ENCODE measurements around the gene GSC2.

GSC2 gene

DNA sequence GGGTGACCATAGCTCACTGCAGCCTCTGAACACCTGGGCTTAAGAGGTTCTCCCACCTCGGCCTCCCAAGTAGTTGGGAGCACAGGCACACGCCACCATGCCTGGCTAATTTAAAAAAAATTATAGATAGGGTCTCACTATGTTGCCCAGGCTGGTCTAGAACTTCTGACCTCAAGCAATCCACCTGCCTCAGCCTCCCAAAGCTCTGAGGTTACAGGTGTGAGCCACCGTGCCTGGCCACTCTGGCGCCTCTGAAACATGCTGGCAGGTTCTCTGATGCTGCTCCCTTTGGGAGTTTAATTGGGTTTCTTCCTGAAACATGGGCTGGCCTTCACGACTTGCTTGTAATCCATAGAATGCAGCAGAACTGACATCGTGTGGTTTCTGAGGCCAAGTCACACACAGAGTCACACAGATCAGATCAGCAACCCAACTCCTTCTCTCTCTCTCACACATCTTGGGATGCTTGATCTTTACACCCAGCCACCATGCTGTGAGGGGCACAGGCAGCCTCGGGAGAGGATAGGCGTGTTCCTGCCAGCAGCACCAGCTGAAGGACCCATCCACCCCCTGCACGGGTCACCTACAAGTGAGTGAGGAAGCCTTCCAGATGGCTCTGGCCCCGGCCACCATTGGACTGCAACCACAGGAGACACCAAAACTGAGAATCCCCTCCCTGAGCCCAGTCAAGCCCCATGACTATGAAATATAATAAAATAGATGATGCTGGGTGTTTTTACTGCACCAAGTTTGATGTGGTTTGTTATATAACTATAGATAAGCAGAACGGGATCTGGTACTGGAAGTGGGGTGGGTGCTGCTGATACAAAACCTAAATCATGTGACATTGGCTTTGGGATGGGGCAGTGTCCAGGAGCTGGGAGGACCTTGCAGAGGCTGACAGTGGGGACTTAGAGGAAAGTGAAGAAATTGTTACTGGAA is 3.1 kb upstream of the GSC2 start:
- DNase-seq: no peak

- DNase-seq: no peak
Observed at GRCh38 chr22:19151329-19152191, 1.5 kb upstream of the GSC2 start.

- no peak for DNase-seq
Observed at GRCh38 chr22:19150482-19151328, 613 bp upstream of the GSC2 start.

DNA sequence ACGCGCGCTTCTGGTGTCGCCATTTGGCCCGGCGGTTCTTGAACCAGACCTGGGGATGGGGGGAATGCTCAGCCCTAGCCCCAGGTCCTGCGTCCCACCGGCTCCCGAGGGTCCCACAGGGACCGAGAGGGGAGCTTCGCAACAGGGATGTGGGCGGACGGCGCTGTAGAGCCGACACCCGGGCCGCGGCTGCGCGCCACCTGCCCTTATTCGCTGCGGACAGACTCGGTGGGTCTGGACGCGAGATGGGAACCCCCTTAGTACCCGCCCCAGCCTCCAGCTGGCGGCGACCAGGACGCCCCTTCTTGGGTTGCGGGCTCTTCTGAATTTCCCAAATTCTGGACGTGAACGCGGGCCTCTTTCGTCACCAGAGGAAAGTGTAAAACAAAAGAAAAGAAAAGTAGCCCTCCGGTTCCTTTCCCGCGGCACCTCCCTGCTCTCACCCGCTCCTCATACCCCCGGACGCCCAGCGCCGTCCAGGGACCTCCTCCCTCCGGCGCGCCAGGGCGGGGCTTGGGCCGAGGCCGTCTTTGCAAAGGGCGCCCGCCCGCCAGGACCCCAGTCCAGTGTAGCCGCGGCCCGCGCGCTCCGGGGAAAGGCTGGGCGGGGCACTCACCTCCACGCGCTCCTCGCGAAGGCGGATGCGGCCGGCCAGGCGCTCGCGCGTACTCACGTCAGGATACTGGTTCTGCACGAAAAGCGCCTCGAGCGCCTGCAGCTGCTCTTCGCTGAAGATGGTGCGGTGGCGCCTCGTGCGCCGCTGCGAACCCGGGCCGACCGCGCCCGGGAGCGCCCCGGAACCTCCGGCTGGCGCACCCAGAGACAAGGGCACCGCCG is 827 bp downstream of the GSC2 start:
- peak; percentile 50 for DNase-seq

GRCh38 chr22:19148417-19149046 is 1.6 kb downstream of the GSC2 start:
- DNase-seq: no peak

- no peak for DNase-seq
Observed at GRCh38 chr22:19147195-19147780, 2.8 kb downstream of the GSC2 start.

DNA sequence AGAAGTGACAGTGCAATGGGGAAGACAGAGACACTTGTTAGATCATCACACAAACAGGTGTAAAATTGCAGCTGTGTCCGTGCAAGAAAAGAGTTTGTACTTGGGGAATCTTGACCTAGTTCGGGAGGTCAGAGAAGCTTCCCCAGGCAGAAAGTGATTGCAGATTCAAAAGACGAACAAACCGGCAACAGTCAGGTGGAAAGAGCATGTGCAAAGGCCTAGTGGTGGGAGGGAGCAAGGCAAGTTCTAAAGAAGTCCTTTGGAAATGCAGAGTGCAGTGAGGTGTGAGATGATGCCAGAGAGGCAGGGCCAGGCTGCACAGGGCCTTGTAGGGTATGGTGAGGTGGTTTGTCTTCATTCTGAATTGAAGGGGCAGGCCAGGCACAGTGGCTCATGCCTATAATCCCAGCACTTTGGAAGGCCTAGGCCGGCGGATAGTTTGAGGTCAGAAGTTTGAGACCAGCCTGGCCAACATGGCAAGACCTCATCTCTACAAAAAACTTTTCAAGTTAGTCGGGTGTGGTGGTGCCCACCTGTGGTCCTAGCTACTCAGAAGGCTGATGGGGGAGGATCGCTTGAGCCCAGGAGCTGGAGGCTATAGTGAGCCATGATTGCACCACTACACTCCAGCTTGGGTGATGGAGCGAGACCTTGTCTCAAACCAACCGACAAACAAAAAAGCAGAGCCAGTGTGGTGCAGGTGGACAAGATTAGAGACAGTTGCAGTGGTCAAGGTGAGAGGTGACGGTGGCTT is 3.7 kb downstream of the GSC2 start:
- no peak for DNase-seq

DNA sequence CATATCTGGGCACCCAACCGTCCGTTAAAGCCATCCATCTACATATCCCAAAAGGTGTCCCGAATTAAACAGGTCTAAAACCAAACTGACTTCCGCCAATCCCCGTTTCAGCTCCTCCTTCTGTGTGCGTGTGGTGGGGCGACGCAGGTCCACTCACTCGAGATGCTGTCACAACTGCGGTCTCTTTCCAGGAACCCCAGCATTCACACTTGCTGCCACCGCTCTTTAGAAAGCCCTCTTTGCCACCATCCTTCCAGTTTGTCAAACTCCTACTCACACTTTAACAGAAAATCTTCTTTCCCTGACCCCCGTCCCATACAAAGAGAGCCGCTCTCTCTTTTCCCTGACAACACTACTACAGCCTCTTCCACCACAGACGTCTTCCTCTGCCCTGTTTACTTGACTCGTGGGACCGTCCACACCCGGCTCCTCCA is 6.1 kb downstream of the GSC2 start:
- DNase-seq: no peak

- DNase-seq: no peak
Observed at GRCh38 chr22:19143212-19143611, 6.9 kb downstream of the GSC2 start.

- DNase-seq: no peak
Observed at GRCh38 chr22:19142394-19142793, 7.7 kb downstream of the GSC2 start.

- DNase-seq: no peak
Observed at GRCh38 chr22:19139974-19140373, 10.1 kb downstream of the GSC2 start.

DNA sequence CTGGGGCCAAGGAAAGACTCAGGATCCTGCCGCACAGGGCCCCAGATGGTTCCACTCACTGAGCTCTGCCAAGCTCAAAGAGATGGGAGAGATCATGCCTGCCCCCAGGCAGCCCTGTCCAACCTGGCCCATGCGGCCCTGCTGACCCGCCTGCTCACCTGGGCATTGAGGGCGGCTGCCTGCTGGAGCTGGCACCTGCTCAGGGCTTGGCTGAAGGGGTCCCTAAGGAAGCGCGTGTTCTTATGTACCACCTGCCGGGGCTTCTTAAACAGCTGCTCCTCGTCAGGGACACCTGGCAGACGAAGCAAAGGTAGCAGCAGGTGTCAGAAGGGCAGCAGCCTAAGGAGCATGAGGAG is 11.1 kb downstream of the GSC2 start:
- no peak for DNase-seq

DNA sequence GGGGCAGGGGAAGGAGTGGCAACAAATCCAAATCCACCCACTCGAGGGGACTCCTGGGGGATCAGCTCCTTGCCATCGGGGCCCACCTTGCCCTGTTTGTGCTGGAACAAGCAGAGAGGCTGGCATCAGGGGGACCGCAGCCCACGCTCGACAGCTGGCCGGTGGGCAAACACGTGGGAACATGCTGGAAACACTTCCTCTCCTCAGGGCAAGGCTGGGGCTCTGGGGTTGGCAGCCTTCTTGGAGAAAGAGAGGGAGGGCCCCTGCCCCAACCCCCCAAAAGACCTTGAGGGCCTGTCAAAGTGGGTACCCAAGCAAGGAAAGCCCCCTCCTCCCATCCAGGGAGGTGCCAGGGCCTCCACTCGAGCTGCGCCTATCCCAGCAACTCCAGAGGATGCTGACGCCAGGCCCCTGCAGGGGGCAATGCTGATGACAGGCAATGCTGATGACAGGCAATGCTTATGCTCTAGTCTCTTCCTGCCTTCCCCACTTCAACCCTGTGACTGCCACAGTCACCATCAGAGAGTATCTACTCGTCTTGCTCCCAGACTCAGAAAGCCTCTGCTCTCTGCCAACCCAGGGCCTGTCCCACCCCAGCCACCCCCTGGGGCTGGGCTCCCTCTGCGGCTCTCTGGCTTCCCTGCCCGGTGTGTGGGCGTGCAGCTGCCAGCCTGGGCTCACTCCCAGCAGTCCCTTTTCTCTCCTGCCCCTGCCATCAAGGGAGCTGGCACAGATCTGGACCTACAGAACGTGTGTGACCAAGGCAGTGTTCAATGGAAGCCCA is 11.7 kb downstream of the GSC2 start:
- DNase-seq: no peak

DNA sequence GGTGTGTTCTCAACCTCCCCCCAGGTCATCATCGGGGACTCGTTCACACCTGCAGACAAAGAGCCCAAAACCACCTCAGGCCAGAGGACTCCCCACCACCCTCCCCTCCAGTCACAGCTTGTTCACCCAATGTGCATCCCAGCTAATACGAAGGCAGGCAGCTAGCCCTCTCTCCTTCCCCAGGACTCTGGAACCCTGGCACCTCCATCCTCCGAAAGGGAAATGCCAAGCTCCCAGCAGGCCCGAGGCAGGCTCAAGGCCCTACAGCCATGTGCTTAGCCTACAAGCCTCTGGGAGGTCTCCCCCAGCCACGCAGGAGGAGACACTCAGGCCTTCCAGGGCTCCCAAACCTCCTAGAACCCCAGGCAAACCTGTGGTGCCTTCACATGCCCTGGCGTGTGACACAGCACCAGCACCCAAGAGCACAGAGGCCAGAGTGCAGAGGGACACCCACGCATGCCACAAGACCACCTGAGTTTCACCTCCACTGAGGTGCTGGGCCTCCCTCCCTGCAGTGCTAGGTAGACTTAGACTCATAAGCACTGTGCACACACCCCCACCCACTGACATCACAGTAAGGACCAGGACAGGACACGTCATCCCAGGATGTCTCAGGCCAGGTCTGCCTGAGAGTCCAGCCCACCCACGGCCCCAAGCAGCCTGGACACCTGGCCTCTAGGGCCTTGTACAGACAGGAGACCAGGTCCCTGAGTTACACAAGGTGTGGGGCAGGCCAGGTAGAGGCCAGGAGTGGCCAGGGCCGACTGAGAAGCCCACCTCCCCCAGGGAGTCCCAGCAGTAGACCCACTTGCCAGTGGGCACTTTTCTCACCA is 12.5 kb downstream of the GSC2 start:
- DNase-seq: no peak

DNA sequence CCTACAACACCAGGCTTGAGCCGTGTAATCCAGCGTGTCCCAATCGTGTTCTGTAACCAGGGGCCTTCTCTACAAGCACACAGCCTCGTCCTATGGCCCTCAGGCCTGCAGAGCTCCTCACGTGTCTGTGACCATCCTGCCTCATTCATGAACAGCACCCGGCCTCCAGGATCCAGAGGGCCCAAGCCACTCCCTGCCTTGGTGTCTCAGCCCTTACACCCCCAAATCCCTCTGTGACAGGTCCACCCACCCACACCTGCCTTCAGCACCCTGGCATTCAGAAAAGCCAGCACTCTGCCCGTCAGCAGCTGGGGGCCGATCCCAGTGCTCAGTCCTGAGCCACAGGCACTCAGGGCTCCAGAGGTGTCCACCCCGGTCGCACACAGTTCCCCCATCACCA is 13.2 kb downstream of the GSC2 start:
- DNase-seq: no peak

DNA sequence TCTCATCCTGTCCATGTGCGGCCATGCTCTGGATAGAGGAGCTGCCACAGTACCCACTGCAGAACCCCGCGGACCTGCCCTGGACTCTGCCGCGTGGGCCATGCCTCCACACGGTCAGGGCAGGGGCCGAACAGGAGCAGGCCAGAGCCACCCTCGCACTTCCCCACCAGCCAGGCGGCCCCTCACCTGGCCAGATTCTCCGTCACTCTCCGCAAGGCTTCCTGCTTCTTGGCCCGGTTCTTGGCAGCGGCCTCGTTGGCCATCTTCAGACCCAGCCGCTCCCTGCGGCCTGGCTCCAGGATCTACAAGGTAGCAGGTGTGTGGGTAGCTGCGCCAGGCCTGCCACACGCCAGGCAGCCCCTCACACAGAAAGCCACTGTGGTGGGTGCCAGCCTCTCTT is 15.2 kb downstream of the GSC2 start:
- no peak for DNase-seq

DNA sequence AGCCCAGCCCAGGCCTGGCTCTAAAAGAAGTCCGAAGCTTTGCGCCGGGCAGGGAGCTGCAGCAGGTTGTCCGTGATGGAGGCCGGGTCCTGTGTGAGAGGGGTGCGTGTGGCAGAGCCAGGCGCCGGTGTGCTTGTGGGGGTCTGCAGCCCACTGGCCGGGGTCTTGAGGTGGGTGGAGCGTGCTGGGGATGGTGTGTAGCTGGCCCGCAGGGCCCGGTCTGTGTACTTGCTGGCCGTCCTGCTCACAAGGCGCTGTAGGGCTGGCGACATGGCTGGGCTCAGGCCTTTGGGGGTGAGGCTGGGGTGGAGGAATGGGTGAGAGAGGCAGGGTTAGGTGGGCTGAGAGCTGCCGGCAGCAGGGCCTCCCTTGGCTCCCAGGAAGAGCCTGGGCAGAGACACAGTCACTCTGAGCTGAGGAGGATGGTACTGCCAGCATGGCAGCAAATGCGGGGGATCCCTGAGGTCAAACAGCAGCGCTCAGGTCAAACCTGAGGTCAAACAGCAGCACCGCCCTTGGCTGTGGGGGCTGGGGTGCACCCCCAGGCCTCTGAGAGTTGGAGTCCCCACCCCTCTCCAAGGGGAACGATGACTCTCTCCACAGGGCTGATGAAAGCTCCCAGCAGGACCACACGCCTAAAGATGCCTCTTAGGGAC is 15.8 kb downstream of the GSC2 start:
- no peak for DNase-seq

GRCh38 chr22:19133561-19133960 is 16.5 kb downstream of the GSC2 start:
- no peak for DNase-seq
